HepG2 (cell line): ENCODE measurements around the gene CAMTA1. TPM values are rescaled to one million over a fixed set of nuclear protein-coding genes. Genes with fewer than 3 reads are reported as not detected.

Source experiments
- ATAC-seq: fragments of 200-7000 bp; cut with Tn5 transposase; 3 replicates; pipeline ENCODE4 v1.9.1; 2020; ENCODE audit warnings: mild to moderate bottlenecking, moderate library complexity
- BruUV-seq: library from RNA; stranded (reverse); fragments of 400-500 nt; replicated peaks from 2 replicates; lab custom pipeline; 2021; lab: Mats Ljungman, UMichigan
- CTCF ChIA-PET: fragments of 300-600 bp; formaldehyde crosslinking; extraction: SDS; loops from one replicate; lab custom pipeline; 2021; ENCODE audit warnings: low total read pairs, inconsistent platforms, low intra/inter-chr PET ratio; lab: Yijun Ruan, JAX
- POLR2A ChIA-PET: fragments of 350-600 bp; sonication (Branson Sonifier 250); formaldehyde crosslinking; loops from one replicate; lab custom pipeline; 2020; ENCODE audit warnings: antibody characterized with exemption, inconsistent platforms; lab: Yijun Ruan, JAX
- DNase-seq: peaks from one replicate; pipeline ENCODE4 v3.0.0-alpha.2; 2015; ENCODE audit warnings: low spot score
- FAIRE-seq: peaks from 3 replicates; lab custom pipeline; 2011; peaks lifted over from hg19 to GRCh38; lab: Jason Lieb, UNC
- H2AFZ ChIP-seq: one replicate; pipeline ENCODE4 v1.6.1; 2011; ENCODE audit warnings: low read length, inconsistent platforms
- H3K27ac ChIP-seq: fragments of 300-600 bp; 3 replicates; pipeline ENCODE4 v1.8.0; 2011; ENCODE audit warnings: mixed run types, mild to moderate bottlenecking, mixed read lengths, low read length, inconsistent platforms; ENCODE audit not compliant: insufficient read depth; ENCODE audit errors: extremely low read length
- H3K27me3 ChIP-seq, 2 experiments: fragments of 200-600 bp in 1 of 2; 2 replicates in 1 of 2; 3 replicates in 1 of 2; pipeline versions ENCODE4 v1.6.0 to v1.8.0; 2011; ENCODE audit warnings: low read length in 2 of 2, mild to moderate bottlenecking in 2 of 2, moderate library complexity in 2 of 2, inconsistent platforms in 1 of 2; ENCODE audit not compliant: insufficient read depth in 2 of 2, control insufficient read depth in 1 of 2
- H3K36me3 ChIP-seq, 2 experiments: fragments of 200-600 bp in 1 of 2; replicated peaks in 1 of 2; 2 replicates in 1 of 2; 3 replicates in 1 of 2; pipeline versions ENCODE4 v1.5.1 to v1.8.0; 2011; ENCODE audit warnings: low read length in 2 of 2, inconsistent platforms in 1 of 2; ENCODE audit not compliant: insufficient read depth in 2 of 2, control insufficient read depth in 1 of 2
- H3K4me1 ChIP-seq: 2 replicates; pipeline ENCODE4 v1.5.1; 2012; ENCODE audit warnings: low read length, inconsistent platforms; ENCODE audit not compliant: insufficient read depth
- H3K4me2 ChIP-seq: 2 replicates; pipeline ENCODE4 v1.6.0; 2011; ENCODE audit warnings: low read depth, low read length, inconsistent platforms
- H3K4me3 ChIP-seq, 3 experiments: fragments of 200-600 bp in 1 of 3; sonication (generic), shearing (Covaris generic) in 1 of 3; replicated peaks in 1 of 3; 2 replicates each; pipeline ENCODE4 v1.5.1; 2011 to 2016; ENCODE audit warnings: low read length in 3 of 3, inconsistent platforms in 2 of 3, low read depth in 2 of 3, mild to moderate bottlenecking in 2 of 3, control low read depth in 1 of 3, mixed read lengths in 1 of 3; ENCODE audit not compliant: insufficient read depth in 1 of 3
- H3K79me2 ChIP-seq: one replicate; pipeline ENCODE4 v1.6.1; 2011; ENCODE audit warnings: low read length, inconsistent platforms; ENCODE audit not compliant: insufficient read depth
- H3K9ac ChIP-seq: 2 replicates; pipeline ENCODE4 v1.6.0; 2011; ENCODE audit warnings: mild to moderate bottlenecking, low read depth, low read length, inconsistent platforms; ENCODE audit not compliant: insufficient read depth
- H3K9me3 ChIP-seq: 2 replicates; pipeline ENCODE4 v1.5.1; 2012; ENCODE audit warnings: mild to moderate bottlenecking, low read length
- H4K20me1 ChIP-seq: 2 replicates; pipeline ENCODE4 v1.6.0; 2011; ENCODE audit warnings: inconsistent platforms, mild to moderate bottlenecking, low read length, moderate library complexity; ENCODE audit not compliant: insufficient read depth
- ERF ChIP-seq: IDR thresholded peaks from 2 replicates; pipeline ENCODE4 v1.6.1; 2018; ENCODE audit warnings: missing biosample characterization, missing genetic modification reagents
- EZH2 ChIP-seq: conservative IDR thresholded peaks from 2 replicates; pipeline ENCODE4 v1.6.1; 2012; ENCODE audit warnings: mild to moderate bottlenecking, low read depth, low read length, moderate library complexity
- FOSL1 ChIP-seq: sonication (generic); formaldehyde crosslinking; IDR thresholded peaks from 2 replicates; pipeline ENCODE4 v1.9.0; 2021; ENCODE audit warnings: missing genetic modification reagents, borderline replicate concordance
- FOSL2 ChIP-seq: sonication (generic); formaldehyde crosslinking; IDR thresholded peaks from 2 replicates; pipeline ENCODE4 v1.4.0; 2020; ENCODE audit warnings: missing genetic modification reagents
- HMG20A ChIP-seq: IDR thresholded peaks from 2 replicates; pipeline ENCODE4 v1.6.1; 2016; ENCODE audit warnings: borderline replicate concordance
- KDM3A ChIP-seq: IDR thresholded peaks from 2 replicates; pipeline ENCODE4 v1.6.1; 2018; ENCODE audit warnings: low read depth, missing compliant biosample characterization
- SAP130 ChIP-seq: IDR thresholded peaks from 2 replicates; pipeline ENCODE4 v1.6.1; 2016; ENCODE audit warnings: low read depth
- ZFX ChIP-seq: sonication (generic); formaldehyde crosslinking; IDR thresholded peaks from 2 replicates; pipeline ENCODE4 v1.4.0; 2020; ENCODE audit warnings: mild to moderate bottlenecking, low read depth, missing genetic modification reagents, moderate library complexity
- ZNF326 ChIP-seq: sonication (generic); formaldehyde crosslinking; IDR thresholded peaks from 2 replicates; pipeline ENCODE4 v1.4.0; 2020; ENCODE audit warnings: missing genetic modification reagents, borderline replicate concordance
- ZNF709 ChIP-seq: sonication (generic); formaldehyde crosslinking; IDR thresholded peaks from 2 replicates; pipeline ENCODE4 v1.5.0; 2020; ENCODE audit warnings: mild to moderate bottlenecking, missing genetic modification reagents
- WGBS: methylation state at CpG from one replicate; pipeline ENCODE4 v1.1.6; 2017; ENCODE audit warnings: low lambda C conversion rate; 5-methylcytosine and 5-hydroxymethylcytosine counted together
- in situ Hi-C: cut with HindIII; loops from 2 replicates; pipeline ENCODE4 v1.10.0; 2017; ENCODE audit warnings: low pct_unique_long_range_greater_than_20kb; ENCODE audit not compliant: extremely low pct_ligation_motif_present
- intact Hi-C: fragments of 100-400 bp; cut with micrococcal nuclease; formaldehyde crosslinking; loops from one replicate; pipeline ENCODE4 v1.10.0; 2022; ENCODE audit not compliant: unreplicated experiment
- polyA plus RNA-seq, 8 experiments: library from polyadenylated mRNA; depleted of rRNA in 3 of 8; stranded (reverse) in 7 of 8; unstranded in 1 of 8; fragments of >200 nt; fragmentation: Illumina TruSeq in 4 of 8; extraction: Trizol in 4 of 8; gene quantifications; 2 replicates each; pipeline versions ENCODE4 v1.2.1 to v1.2.3, GENCODE V29; 2011 to 2016; ENCODE audit warnings: low read depth in 4 of 8, missing spikeins in 1 of 8, mixed read lengths in 1 of 8; ENCODE audit not compliant: insufficient read depth in 1 of 8
- total RNA-seq, 5 experiments: library from RNA; depleted of rRNA; stranded (reverse); fragments of >200 nt; fragmentation: Illumina TruSeq; extraction: Trizol; gene quantifications; 2 replicates each; pipeline ENCODE4 v1.2.3, GENCODE V29; 2016; ENCODE audit warnings: low read depth in 1 of 5
- TF ChIP-seq, protein P1 (sequence below): sonication (generic); formaldehyde crosslinking; IDR thresholded peaks from 2 replicates; pipeline ENCODE4 v1.5.1; 2020; ENCODE audit warnings: mild to moderate bottlenecking, missing genetic modification reagents
- TF ChIP-seq, protein P2 (sequence below): sonication (generic); formaldehyde crosslinking; IDR thresholded peaks from 2 replicates; pipeline ENCODE4 v1.5.0; 2020; ENCODE audit warnings: missing genetic modification reagents
- TF ChIP-seq, protein P3 (sequence below): sonication (generic); formaldehyde crosslinking; IDR thresholded peaks from 2 replicates; pipeline ENCODE4 v1.4.0; 2020; ENCODE audit warnings: missing genetic modification reagents
- TF ChIP-seq, protein P4 (sequence below): sonication (generic); formaldehyde crosslinking; IDR thresholded peaks from 2 replicates; pipeline ENCODE4 v1.8.1; 2023; ENCODE audit warnings: missing genetic modification reagents, inconsistent platforms, borderline replicate concordance

Gene CAMTA1
- total and polyA plus RNA-seq, 2 of the 13 experiments (the other 11 are each of a cell fraction or from before 2014, with no cell fraction given): 25.0 to 36.4 TPM

DNA sequence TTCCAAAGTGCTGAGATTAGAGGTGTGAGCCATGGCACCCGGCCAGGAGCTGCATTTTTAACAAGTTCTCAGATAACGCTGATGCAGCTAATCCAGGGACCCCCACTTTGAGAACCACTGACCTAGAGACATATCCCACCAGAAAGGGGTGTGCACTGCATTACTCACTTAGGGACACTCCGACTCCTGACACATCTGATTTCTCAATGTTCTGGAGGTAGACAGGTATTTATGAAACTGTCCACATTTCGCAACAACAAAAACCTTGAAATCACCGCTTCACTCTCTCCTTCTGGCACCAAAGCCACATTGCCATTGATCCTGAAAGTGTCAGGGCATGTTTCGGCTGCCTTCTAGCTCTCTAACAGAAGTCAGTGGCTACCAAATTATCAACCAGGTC lies 23.2 kb upstream of the CAMTA1 start (continued):
- TF ChIP-seq HMG20A (CRISPR knock-in tag): 0 out of 2 replicates have a peak, but pooled peaks have one; percentile 34
- TF ChIP-seq, protein P1, sequence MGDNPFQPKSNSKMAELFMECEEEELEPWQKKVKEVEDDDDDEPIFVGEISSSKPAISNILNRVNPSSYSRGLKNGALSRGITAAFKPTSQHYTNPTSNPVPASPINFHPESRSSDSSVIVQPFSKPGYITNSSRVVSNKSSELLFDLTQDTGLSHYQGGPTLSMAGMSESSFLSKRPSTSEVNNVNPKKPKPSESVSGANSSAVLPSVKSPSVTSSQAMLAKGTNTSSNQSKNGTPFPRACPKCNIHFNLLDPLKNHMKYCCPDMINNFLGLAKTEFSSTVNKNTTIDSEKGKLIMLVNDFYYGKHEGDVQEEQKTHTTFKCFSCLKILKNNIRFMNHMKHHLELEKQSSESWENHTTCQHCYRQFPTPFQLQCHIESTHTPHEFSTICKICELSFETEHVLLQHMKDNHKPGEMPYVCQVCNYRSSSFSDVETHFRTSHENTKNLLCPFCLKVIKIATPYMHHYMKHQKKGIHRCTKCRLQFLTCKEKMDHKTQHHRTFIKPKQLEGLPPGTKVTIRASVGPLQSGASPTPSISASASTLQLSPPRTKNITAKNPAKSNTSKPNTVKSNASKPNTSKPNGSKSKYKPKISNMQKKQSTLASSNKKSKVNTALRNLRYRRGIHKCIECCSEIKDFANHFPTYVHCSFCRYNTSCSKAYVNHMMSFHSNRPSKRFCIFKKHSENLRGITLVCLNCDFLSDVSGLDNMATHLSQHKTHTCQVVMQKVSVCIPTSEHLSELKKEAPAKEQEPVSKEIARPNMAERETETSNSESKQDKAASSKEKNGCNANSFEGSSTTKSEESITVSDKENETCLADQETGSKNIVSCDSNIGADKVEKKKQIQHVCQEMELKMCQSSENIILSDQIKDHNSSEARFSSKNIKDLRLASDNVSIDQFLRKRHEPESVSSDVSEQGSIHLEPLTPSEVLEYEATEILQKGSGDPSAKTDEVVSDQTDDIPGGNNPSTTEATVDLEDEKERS (CRISPR knock-in tag): no peak
- TF ChIP-seq, all 625 proteins: peak for 15

DNA sequence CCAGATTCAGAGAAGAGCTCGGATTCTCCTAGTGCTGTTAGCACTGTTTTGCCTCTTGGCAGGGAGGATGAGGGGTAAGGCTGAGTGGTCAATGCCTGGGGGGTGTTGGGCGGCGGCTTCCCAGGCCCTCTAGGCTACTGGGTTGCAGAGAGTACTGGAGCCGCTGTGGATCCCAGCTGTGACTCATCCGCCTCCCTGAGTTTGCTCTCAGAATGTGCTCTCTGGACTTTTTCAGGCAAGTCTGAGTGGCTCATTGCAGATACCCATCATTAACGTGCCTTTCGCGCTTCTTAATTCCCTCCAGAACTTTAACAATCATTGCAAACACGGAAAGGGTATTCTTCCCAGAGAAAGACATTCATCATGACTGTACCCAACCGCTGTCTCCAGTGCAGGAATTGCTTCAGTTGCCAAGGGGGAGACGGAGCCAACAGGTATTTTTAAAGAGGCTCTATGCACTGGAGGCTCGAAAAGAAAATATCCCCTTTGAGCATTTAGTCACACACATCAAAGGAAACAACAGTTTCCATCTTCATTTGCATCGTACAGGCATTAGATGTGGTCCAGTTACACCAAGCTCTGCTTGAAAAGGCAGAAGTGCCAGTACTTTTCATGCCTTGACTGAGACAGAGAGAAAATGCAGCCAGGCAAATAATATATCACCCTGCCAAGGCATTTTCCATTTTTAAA lies 14.4 kb upstream of the CAMTA1 start:
- DNase-seq (peak; percentile 37), ATAC-seq (peak; percentile 96), FAIRE-seq (peak; percentile 65)
- Histone ChIP-seq H3K27me3 (peaks cover 0 to 11% of the 10 kb centered on the region in 2 experiments; a peak in 1 of 5 replicates), H3K79me2 (no peaks in the 10 kb centered on the region), H3K4me2 (peak overlapping the region; percentile 44), H3K36me3 (no peaks in the 10 kb centered on the region), H3K9ac (no peak overlapping the region), H2AFZ (no peak overlapping the region), H3K9me3 (peaks cover 1% of the 10 kb centered on the region; the same call in 1 of the 2 replicates), H3K27ac (no peak overlapping the region), H4K20me1 (no peaks in the 10 kb centered on the region), H3K4me1 (peaks cover 19% of the 10 kb centered on the region), H3K4me3 (peak overlapping the region in 1 of 3 experiments; percentile 3; a peak in 1 of 6 replicates)
- BruUV-seq: no TSS peak
- ChIA-PET POLR2A (interaction anchor here (1.0 to 3.2 kb wide), 2 partner anchors 14 to 31 kb away, joined by 3 to 21 read pairs; partner anchors contain the start of gene CAMTA1), CTCF (no interaction called here)
- in situ Hi-C loops: no loop called here
- intact Hi-C loops: no loop called here
- under 1% methylated on average over 12 of the region's 13 CpGs for WGBS
- TF ChIP-seq EZH2 (no peak), ZNF326 (CRISPR knock-in tag) (no peak), KDM3A (CRISPR knock-in tag) (no peak), SAP130 (CRISPR knock-in tag) (peak; percentile 19; the same call in 1 of the 2 replicates), ZFX (no peak), FOSL1 (CRISPR knock-in tag) (0 out of 2 replicates have a peak, but pooled peaks have one; percentile 32), ERF (CRISPR knock-in tag) (no peak), FOSL2 (peak; percentile 87), ZNF709 (no peak)
- TF ChIP-seq, protein P2, sequence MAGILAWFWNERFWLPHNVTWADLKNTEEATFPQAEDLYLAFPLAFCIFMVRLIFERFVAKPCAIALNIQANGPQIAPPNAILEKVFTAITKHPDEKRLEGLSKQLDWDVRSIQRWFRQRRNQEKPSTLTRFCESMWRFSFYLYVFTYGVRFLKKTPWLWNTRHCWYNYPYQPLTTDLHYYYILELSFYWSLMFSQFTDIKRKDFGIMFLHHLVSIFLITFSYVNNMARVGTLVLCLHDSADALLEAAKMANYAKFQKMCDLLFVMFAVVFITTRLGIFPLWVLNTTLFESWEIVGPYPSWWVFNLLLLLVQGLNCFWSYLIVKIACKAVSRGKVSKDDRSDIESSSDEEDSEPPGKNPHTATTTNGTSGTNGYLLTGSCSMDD: no peak
- TF ChIP-seq, protein P3, sequence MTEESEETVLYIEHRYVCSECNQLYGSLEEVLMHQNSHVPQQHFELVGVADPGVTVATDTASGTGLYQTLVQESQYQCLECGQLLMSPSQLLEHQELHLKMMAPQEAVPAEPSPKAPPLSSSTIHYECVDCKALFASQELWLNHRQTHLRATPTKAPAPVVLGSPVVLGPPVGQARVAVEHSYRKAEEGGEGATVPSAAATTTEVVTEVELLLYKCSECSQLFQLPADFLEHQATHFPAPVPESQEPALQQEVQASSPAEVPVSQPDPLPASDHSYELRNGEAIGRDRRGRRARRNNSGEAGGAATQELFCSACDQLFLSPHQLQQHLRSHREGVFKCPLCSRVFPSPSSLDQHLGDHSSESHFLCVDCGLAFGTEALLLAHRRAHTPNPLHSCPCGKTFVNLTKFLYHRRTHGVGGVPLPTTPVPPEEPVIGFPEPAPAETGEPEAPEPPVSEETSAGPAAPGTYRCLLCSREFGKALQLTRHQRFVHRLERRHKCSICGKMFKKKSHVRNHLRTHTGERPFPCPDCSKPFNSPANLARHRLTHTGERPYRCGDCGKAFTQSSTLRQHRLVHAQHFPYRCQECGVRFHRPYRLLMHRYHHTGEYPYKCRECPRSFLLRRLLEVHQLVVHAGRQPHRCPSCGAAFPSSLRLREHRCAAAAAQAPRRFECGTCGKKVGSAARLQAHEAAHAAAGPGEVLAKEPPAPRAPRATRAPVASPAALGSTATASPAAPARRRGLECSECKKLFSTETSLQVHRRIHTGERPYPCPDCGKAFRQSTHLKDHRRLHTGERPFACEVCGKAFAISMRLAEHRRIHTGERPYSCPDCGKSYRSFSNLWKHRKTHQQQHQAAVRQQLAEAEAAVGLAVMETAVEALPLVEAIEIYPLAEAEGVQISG (CRISPR knock-in tag): no peak
- TF ChIP-seq, protein P4, sequence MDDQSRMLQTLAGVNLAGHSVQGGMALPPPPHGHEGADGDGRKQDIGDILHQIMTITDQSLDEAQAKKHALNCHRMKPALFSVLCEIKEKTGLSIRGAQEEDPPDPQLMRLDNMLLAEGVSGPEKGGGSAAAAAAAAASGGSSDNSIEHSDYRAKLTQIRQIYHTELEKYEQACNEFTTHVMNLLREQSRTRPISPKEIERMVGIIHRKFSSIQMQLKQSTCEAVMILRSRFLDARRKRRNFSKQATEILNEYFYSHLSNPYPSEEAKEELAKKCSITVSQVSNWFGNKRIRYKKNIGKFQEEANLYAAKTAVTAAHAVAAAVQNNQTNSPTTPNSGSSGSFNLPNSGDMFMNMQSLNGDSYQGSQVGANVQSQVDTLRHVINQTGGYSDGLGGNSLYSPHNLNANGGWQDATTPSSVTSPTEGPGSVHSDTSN (CRISPR knock-in tag): no peak
